ENCODE data around the gene TANGO2. TPM values are rescaled to one million over a fixed set of nuclear protein-coding genes. Genes with fewer than 3 reads are reported as not detected.

TANGO2 gene
- polyA plus RNA-seq, 12 donors, result 6.4 to 15.0 (median 9.1) TPM; not detected in 1

DNA sequence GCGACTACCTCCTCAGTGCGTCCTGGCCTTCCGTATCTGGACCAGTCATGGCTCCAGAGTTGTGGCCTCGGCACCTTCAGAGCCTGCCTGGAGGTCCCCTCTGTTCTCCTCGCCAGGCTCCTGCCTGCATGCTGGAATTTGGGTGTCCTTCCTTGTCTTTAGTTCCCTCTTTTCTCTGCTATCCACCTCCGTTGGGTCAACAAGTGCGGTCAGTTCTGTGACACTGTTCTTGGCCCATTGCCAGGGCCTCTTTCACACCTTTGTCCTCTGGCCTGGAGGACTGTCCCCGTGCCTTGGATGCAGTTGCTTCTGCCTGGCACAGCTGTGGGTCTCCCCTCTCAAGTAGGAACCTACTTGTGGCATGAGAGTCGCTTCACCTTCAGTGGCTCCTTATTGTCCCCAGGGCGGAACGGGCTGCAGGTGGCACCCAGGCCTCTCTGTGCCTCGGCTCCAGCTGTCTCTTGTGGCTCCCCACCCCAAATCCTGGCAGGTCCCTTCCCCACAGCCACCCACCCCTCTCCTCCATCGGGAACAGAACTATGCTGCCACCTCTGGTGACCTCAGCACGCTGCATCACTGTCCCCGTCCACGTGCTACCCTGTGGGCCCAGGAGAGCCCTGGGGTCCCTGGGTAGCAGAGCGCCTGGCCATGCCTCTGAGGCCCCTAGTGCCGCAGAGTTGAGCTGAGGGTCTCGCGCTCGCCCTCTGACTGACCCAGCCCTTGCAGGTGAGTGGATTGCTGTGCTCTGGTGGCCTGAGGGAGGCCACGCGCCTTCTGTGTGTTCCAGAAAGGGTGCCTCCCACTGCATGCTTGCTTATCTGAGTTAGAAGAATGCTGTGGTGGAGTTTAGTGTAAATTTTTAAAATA lies 63.9 kb downstream of the TANGO2 start:
- no peak for DNase-seq

GRCh38 chr22:20085651-20086050 lies 64.7 kb downstream of the TANGO2 start:
- DNase-seq, result no peak

DNA sequence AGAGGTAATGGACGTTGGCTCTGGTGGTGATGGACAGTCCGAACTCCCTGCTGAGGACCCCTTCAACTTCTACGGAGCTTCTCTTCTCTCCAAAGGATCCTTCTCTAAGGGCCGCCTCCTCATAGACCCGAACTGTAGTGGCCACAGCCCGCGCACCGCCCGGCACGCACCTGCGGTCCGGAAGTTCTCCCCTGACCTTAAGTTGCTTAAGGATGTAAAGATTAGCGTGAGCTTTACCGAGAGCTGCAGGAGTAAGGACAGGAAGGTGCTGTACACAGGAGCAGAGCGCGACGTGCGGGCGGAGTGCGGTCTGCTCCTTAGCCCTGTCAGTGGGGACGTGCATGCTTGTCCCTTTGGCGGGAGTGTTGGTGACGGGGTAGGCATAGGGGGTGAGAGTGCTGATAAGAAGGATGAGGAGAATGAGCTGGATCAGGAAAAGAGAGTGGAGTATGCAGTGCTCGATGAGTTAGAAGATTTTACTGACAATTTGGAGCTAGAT lies 65.2 kb downstream of the TANGO2 start:
- no peak for DNase-seq

DNA sequence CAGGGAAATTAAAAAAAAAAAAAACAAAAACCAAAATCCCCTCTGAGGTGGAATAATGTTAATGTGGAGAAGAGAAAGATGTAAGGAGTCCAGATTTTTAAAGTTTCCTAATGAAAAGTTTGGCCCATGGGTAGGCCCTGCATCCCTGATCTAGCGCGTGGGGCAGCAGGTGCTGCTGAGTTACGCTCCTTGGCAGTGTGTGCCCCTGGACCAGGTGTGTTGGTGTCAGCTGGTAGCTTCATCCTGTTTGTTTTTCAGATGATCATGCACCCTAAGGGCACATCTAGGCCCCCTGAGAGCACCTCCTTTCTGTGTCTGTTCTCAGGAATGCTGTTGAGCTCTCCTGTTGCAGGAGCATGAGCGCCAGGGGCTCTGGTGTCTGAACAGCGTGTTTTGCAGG lies 65.9 kb downstream of the TANGO2 start:
- DNase-seq, result no peak

- no peak for DNase-seq
Measured at GRCh38 chr22:20087319-20088262, 66.7 kb downstream of the TANGO2 start.

GRCh38 chr22:20088263-20088648 lies 67.3 kb downstream of the TANGO2 start:
- DNase-seq, result no peak

DNA sequence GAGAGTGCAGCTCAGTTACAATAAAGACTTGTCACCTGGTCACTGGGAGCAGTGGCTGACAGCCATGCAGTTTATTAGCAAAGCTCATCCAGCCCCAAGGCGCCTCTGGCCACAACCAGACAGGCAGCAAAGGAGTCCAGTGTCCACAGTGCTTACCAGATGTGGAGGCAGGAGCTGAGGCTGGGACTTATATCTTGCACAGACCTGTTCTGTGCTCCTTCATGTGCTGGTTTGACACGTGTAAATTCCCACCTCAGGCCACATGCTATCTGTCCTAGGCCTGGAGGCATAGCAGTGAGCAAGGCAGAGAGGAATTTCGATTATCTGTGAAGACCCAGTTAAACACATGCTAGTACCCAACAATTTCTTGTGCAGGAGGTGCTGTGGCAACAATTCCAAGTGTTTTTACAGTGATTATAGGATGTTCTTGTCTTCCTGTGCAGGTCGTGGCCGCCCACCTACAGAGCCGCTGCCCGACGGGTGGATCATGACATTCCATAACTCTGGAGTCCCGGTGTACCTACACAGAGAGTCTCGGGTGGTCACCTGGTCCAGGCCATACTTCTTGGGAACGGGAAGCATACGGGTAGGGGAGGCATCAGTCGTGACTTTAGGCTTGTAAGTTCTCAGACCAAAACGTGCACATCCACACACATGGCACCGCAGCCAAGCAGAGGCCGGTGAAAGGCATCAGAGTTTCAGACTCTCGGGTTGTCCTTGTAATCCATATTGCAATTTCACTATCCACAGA lies 68.5 kb downstream of the TANGO2 start:
- DNase-seq, result no peak

- DNase-seq, result no peak
Measured at GRCh38 chr22:20089977-20090729, 69.2 kb downstream of the TANGO2 start.

DNA sequence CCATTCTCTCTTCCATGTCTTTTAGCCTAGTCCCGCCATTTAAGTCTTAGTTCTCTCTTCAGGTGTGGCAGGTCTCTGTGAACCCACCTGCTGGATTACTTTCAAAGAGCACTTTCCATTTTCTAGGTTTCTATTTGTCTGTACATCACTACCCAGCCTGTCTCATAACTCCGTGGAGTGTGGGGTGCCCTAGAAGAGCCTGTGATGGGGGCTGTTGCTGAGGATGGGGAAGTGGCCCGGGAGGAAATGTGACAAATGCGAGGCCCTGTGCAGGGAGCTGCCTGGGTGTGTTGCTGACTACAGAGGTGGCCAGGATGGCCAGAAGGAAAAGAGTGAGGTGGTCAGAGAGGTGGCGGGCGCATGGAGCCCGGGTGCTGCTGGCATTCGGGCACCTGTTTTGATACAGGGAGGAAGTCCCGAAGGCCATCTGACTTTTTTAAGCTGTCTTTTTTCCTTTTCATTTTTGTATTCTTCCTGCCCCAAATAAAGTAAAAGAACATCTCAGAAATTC lies 69.9 kb downstream of the TANGO2 start:
- no peak for DNase-seq

GRCh38 chr22:20091690-20092476 lies 71.0 kb downstream of the TANGO2 start:
- no peak for DNase-seq

GRCh38 chr22:20092477-20092854 lies 71.6 kb downstream of the TANGO2 start:
- no peak for DNase-seq

DNA sequence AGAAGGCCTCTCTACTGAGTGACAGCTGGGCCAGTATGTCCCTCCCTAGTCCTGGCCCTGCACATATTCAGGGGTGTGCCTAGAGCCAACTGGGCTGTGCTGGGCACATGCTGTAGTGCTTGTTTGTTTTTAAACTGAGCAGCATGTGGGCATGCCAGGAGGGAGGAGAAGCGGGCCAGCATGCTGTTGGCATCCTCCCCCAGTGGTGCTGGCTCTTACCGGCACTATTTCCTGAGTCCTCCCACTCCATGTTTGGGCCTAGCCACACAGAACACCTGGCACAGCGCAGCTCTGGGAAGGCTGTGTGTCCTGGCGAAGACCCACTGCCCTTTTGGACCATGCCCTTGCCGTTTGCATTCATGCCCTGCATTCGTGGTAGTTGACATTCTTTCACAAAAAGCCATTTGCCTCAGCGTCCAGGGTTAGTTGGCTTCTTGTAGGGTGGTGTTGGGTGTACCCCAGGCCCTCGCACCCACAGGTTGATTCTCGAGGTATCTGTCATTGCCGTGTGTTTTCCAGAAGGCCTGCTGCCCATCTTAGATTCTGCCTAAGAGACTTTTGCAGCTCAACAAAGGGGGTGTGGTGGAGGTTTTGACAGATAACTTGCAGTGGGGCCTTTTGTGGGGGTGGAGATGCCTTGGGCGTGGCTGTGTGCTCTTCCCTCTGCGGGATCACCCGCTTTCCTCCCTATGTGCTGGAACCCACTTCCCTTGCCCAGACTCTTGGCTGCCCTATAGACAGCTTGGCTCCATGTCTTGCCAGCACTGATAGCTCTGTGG lies 72.7 kb downstream of the TANGO2 start:
- no peak for DNase-seq

- no peak for DNase-seq
Measured at GRCh38 chr22:20094197-20094807, 73.4 kb downstream of the TANGO2 start.

- no peak for DNase-seq
Measured at GRCh38 chr22:20095521-20095920, 74.6 kb downstream of the TANGO2 start.

GRCh38 chr22:20096574-20097420 lies 75.9 kb downstream of the TANGO2 start:
- DNase-seq, result no peak

- DNase-seq, result no peak
Measured at GRCh38 chr22:20099099-20099711, 78.3 kb downstream of the TANGO2 start.

- no peak for DNase-seq
Measured at GRCh38 chr22:20101638-20102037, 80.7 kb downstream of the TANGO2 start.

Data from muscle of arm (tissue), 12 donors.